Caco-2 (cell line): ENCODE results near the gene SESN2. TPM values are rescaled to one million over a fixed set of nuclear protein-coding genes. Genes with fewer than 3 reads are reported as not detected.

Source experiments
- Bru-seq: library from RNA; stranded (reverse); fragments of 400-500 nt; gene quantifications from one replicate; lab custom pipeline; 2021; lab: Mats Ljungman, UMichigan
- BruChase-seq, 2 experiments: library from RNA; stranded (reverse); fragments of 400-500 nt; gene quantifications; one replicate each; lab custom pipeline; 2021; lab: Mats Ljungman, UMichigan
- BruUV-seq: library from RNA; stranded (reverse); fragments of 400-500 nt; replicated peaks from 2 replicates; lab custom pipeline; 2021; lab: Mats Ljungman, UMichigan
- CTCF ChIA-PET: fragments of 300-600 bp; sonication (Branson Sonifier 250); formaldehyde crosslinking; loops from one replicate; lab custom pipeline; 2022; ENCODE audit warnings: antibody characterized with exemption; lab: Charles Lee
- POLR2A ChIA-PET: fragments of 300-600 bp; sonication (Branson Sonifier 250); formaldehyde crosslinking; loops from one replicate; lab custom pipeline; 2022; ENCODE audit warnings: antibody characterized with exemption; lab: Charles Lee
- DNase-seq, 2 experiments: peaks; one replicate each; pipeline versions ENCODE4 v3.0.0 to v3.0.0-alpha.2; 2020 to 2022
- H3K27me3 ChIP-seq: replicated peaks from 2 replicates; pipeline ENCODE4 v1.6.0; 2011; ENCODE audit warnings: low read length; ENCODE audit not compliant: control insufficient read depth, insufficient read depth
- H3K36me3 ChIP-seq: 2 replicates; pipeline ENCODE4 v1.5.1; 2011; ENCODE audit warnings: low read length; ENCODE audit not compliant: control insufficient read depth, insufficient read depth
- H3K4me1 ChIP-seq: fragments of 250-450 bp; sonication (Bioruptor Pico); 2 replicates; pipeline ENCODE4 v1.5.1; 2020; ENCODE audit warnings: mild to moderate bottlenecking
- H3K4me3 ChIP-seq: 2 replicates; pipeline ENCODE4 v1.5.1; 2011; ENCODE audit warnings: low read depth, mild to moderate bottlenecking, control low read depth, low read length
- H3K9me3 ChIP-seq: fragments of 250-450 bp; sonication (Bioruptor Pico); 2 replicates; pipeline ENCODE4 v1.5.1; 2020; ENCODE audit warnings: mild to moderate bottlenecking, moderate library complexity
- H3K27ac Mint-ChIP-seq: one replicate; pipeline ENCODE4 v1.8.0; 2022; ENCODE audit warnings: mixed read lengths; ENCODE audit not compliant: unreplicated experiment
- H3K27me3 Mint-ChIP-seq: one replicate; pipeline ENCODE4 v1.8.0; 2022; ENCODE audit warnings: mixed read lengths; ENCODE audit not compliant: insufficient read depth, unreplicated experiment
- H3K36me3 Mint-ChIP-seq: one replicate; pipeline ENCODE4 v1.8.0; 2022; ENCODE audit warnings: mild to moderate bottlenecking, mixed read lengths; ENCODE audit not compliant: insufficient read depth, unreplicated experiment
- H3K4me1 Mint-ChIP-seq: one replicate; pipeline ENCODE4 v1.8.0; 2022; ENCODE audit warnings: low read depth, mixed read lengths; ENCODE audit not compliant: unreplicated experiment
- H3K4me3 Mint-ChIP-seq: one replicate; pipeline ENCODE4 v1.8.0; 2022; ENCODE audit warnings: mild to moderate bottlenecking, moderate library complexity, mixed read lengths; ENCODE audit not compliant: unreplicated experiment
- H3K9me3 Mint-ChIP-seq: one replicate; pipeline ENCODE4 v1.8.0; 2022; ENCODE audit warnings: mixed read lengths; ENCODE audit not compliant: unreplicated experiment
- intact Hi-C: fragments of 100-400 bp; cut with micrococcal nuclease; formaldehyde crosslinking; loops from one replicate; pipeline ENCODE4 v1.10.0; 2022; ENCODE audit not compliant: unreplicated experiment
- long read RNA-seq: library from polyadenylated mRNA; stranded (forward); transcript quantifications from one replicate; pipeline ENCODE4 v2.0.0, GENCODE V29; 2022
- total RNA-seq: library from RNA; stranded (reverse); gene quantifications from 2 replicates; pipeline ENCODE4 v1.2.3, GENCODE V29; 2022
- TF ChIP-seq, protein P1 (sequence below), 2 experiments: fragments of 200-600 bp in 1 of 2; IDR thresholded peaks; 1 replicate in 1 of 2; 2 replicates in 1 of 2; pipeline versions ENCODE4 v1.5.1 to v1.8.0; 2011 to 2022; ENCODE audit warnings: antibody characterized with exemption in 1 of 2, control low read depth in 1 of 2, inconsistent platforms in 1 of 2, low read depth in 1 of 2, low read length in 1 of 2, mild to moderate bottlenecking in 1 of 2, moderate library complexity in 1 of 2; ENCODE audit not compliant: insufficient read depth in 1 of 2, severe bottlenecking in 1 of 2, unreplicated experiment in 1 of 2

Gene SESN2, protein sequence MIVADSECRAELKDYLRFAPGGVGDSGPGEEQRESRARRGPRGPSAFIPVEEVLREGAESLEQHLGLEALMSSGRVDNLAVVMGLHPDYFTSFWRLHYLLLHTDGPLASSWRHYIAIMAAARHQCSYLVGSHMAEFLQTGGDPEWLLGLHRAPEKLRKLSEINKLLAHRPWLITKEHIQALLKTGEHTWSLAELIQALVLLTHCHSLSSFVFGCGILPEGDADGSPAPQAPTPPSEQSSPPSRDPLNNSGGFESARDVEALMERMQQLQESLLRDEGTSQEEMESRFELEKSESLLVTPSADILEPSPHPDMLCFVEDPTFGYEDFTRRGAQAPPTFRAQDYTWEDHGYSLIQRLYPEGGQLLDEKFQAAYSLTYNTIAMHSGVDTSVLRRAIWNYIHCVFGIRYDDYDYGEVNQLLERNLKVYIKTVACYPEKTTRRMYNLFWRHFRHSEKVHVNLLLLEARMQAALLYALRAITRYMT
- 33.2 and 34.5 TPM in 2 replicates for total RNA-seq
- percentile 81 among the genes with signal in this experiment for Bru-seq, nascent RNA
- percentile 76 among the genes with signal in this experiment for BruChase-seq, experiment 1, labeled RNA remaining after a 2-hour chase
- percentile 71 among the genes with signal in this experiment for BruChase-seq, experiment 2, labeled RNA remaining after a 6-hour chase
- long read RNA-seq, transcript SESN2-201 (10 exons, 3,453 nt) = major isoform, 24 of 43 reads
- long read RNA-seq, partial matches to known transcripts = 16 of 43 reads
- long read RNA-seq, other reads (novel, unspliced or antisense) = 3 of 43 reads

DNA sequence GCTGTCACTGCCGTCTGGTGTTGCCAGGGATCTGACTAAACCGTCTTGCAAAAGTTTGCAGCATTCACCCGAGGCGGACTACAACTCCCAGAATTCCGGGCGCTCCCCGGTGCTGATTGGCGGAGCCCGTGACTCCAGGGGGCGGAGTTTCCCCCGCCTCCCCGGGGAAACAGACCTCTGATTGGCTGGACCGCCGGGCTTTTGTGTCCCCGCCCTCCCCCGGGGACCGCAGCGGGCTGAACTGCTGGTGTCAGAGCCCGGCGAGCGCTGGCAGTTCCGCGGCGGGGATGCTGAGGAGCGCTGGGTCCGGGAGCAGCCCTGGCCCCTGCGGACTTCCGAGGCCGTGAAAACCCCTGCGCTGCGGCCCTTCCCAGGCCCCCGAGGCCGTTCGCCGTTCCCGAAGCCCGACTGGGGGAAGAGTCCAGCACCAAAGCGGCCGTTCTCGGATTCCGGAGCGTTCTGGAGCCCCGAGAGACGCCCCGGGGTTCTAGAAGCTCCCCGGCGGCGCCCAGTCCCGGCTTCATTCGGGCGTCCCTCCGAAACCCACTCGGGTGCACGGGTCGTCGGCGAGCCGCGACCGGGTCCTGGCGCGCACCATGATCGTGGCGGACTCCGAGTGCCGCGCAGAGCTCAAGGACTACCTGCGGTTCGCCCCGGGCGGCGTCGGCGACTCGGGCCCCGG is at the start of gene SESN2:
TSS of gene SESN2 (plus strand) at position 267 of the 682 bp plus-strand sequence. CDS start at position 597, 330 bp downstream.
- H3K27me3 ChIP-seq = no peaks in the 10 kb centered on the region
- TF ChIP-seq, protein P1, sequence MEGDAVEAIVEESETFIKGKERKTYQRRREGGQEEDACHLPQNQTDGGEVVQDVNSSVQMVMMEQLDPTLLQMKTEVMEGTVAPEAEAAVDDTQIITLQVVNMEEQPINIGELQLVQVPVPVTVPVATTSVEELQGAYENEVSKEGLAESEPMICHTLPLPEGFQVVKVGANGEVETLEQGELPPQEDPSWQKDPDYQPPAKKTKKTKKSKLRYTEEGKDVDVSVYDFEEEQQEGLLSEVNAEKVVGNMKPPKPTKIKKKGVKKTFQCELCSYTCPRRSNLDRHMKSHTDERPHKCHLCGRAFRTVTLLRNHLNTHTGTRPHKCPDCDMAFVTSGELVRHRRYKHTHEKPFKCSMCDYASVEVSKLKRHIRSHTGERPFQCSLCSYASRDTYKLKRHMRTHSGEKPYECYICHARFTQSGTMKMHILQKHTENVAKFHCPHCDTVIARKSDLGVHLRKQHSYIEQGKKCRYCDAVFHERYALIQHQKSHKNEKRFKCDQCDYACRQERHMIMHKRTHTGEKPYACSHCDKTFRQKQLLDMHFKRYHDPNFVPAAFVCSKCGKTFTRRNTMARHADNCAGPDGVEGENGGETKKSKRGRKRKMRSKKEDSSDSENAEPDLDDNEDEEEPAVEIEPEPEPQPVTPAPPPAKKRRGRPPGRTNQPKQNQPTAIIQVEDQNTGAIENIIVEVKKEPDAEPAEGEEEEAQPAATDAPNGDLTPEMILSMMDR (IDR thresholded peaks at IDR 0.05; ENCODE audit: insufficient read depth in 1 of 2, low read depth in 1 of 2, low read length in 1 of 2, severe bottlenecking in 1 of 2, unreplicated experiment in 1 of 2) = no peak
- intact Hi-C loops = no loop called here
- no peaks in the 10 kb centered on the region for H3K36me3 ChIP-seq
- POLR2A ChIA-PET = interaction anchor here (1.0 kb wide), 2 partner anchors 23 to 70 kb away, joined by 3 to 5 read pairs; partner anchors contain the start of genes ATP5IF1 and MED18
- H3K4me3 ChIP-seq = peak within 1 kb of the TSS; percentile 90
- peak within 1 kb of the TSS; percentile 73 for H3K4me3 Mint-ChIP-seq
- H3K9me3 ChIP-seq = no peaks in the 10 kb centered on the region
- BruUV-seq = TSS peak; percentile 51
- 0 out of 2 replicates have a peak, but pooled peaks cover 4% of the 10 kb centered on the region for H3K4me1 ChIP-seq
- H3K36me3 Mint-ChIP-seq = peaks cover 38% of the 10 kb centered on the region
- H3K4me1 Mint-ChIP-seq = peaks cover 13% of the 10 kb centered on the region
- H3K9me3 Mint-ChIP-seq = no peaks in the 10 kb centered on the region
- peak; percentile 96 to 97 for DNase-seq
- H3K27me3 Mint-ChIP-seq = no peaks in the 10 kb centered on the region
- H3K27ac Mint-ChIP-seq = peak within 1 kb of the TSS; percentile 92
- CTCF ChIA-PET = interaction anchor here (2.4 kb wide), 1 partner anchor 10 kb away, joined by 13 read pairs; no protein-coding TSS in a partner anchor

DNA sequence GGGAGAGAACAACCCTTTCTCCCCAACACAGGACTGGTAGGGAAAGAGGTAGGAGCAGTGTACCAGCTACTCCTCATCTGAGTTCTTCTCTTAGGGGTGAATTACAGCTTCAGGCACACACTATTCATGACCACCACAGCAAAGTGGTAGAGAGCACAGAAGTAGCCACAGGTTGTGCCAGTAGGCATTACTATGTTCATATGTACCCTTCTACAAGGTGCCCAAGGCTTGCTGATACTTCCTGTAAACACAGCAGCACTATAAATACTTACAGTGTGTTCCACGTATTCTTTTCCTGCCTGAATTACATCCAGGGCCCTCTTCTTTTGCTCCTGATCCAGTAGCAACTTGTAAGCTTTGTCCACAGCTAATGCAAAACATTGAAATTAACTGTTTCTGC is 49.6 kb upstream of the SESN2 start:
- H3K9me3 Mint-ChIP-seq = no peaks in the 10 kb centered on the region
- no peaks in the 10 kb centered on the region for H3K4me1 Mint-ChIP-seq
- intact Hi-C loops = loop anchor here (1.0 kb wide), 1 partner anchor 118 kb away; no protein-coding TSS in a partner anchor
- TF ChIP-seq, protein P1 (IDR thresholded peaks at IDR 0.05; ENCODE audit: insufficient read depth in 1 of 2, low read depth in 1 of 2, low read length in 1 of 2, severe bottlenecking in 1 of 2, unreplicated experiment in 1 of 2) = no peak
- no peaks in the 10 kb centered on the region for H3K27me3 Mint-ChIP-seq
- peaks cover 26% of the 10 kb centered on the region for H3K36me3 Mint-ChIP-seq
- Histone ChIP-seq H3K36me3 (no peaks in the 10 kb centered on the region), H3K4me3 (no peak overlapping the region), H3K27me3 (no peaks in the 10 kb centered on the region), H3K9me3 (no peaks in the 10 kb centered on the region), H3K4me1 (no peaks in the 10 kb centered on the region)
- DNase-seq = no peak
- POLR2A ChIA-PET = no interaction called here
- H3K4me3 Mint-ChIP-seq = no peak overlapping the region
- no peak overlapping the region for H3K27ac Mint-ChIP-seq
- CTCF ChIA-PET = interaction anchor here (0.6 to 2.3 kb wide), 5 partner anchors 13 to 121 kb away, joined by 3 to 22 read pairs (median 3); partner anchors contain the start of gene EYA3
- TSS peak; percentile 9 for BruUV-seq
